H9 (cell line): ENCODE data around the gene IGF1R. TPM values are rescaled to one million over a fixed set of nuclear protein-coding genes. Genes with fewer than 3 reads are reported as not detected.

Experiments
- DNase-seq: peaks from one replicate; pipeline ENCODE4 v3.0.0-alpha.2; 2017
- H2AFZ ChIP-seq: one replicate; pipeline ENCODE4 v1.6.1; 2013; ENCODE audit warnings: mild to moderate bottlenecking, low read length, control low read depth, moderate library complexity
- H2AK5ac ChIP-seq: 2 replicates; pipeline ENCODE4 v1.6.1; 2013; ENCODE audit warnings: low read length, control low read depth, mixed read lengths; ENCODE audit not compliant: insufficient read length
- H2BK120ac ChIP-seq: one replicate; pipeline ENCODE4 v1.6.1; 2013; ENCODE audit warnings: low read depth, mild to moderate bottlenecking, low read length, control low read depth, inconsistent platforms; ENCODE audit not compliant: poor library complexity, severe bottlenecking
- H2BK12ac ChIP-seq: 2 replicates; pipeline ENCODE4 v1.6.1; 2013; ENCODE audit warnings: low read length, control low read depth, mixed read lengths, low read depth; ENCODE audit not compliant: insufficient read length
- H2BK15ac ChIP-seq: 2 replicates; pipeline ENCODE4 v1.6.1; 2013; ENCODE audit warnings: low read depth, low read length, control low read depth
- H2BK20ac ChIP-seq: one replicate; pipeline ENCODE4 v1.6.1; 2013; ENCODE audit warnings: low read depth, mild to moderate bottlenecking, low read length, control low read depth, inconsistent platforms; ENCODE audit not compliant: poor library complexity, severe bottlenecking
- H2BK5ac ChIP-seq: 2 replicates; pipeline ENCODE4 v1.6.1; 2013; ENCODE audit warnings: low read length, control low read depth, mixed read lengths; ENCODE audit not compliant: insufficient read length
- H3K14ac ChIP-seq: 2 replicates; pipeline ENCODE4 v1.6.1; 2013; ENCODE audit warnings: low read length, control low read depth; ENCODE audit not compliant: insufficient read depth
- H3K18ac ChIP-seq: 2 replicates; pipeline ENCODE4 v1.6.1; 2013; ENCODE audit warnings: low read depth, mild to moderate bottlenecking, mixed read lengths, low read length, control low read depth; ENCODE audit not compliant: insufficient read length
- H3K23ac ChIP-seq: 2 replicates; pipeline ENCODE4 v1.6.1; 2013; ENCODE audit warnings: low read length, control low read depth, mixed read lengths, low read depth; ENCODE audit not compliant: insufficient read length
- H3K23me2 ChIP-seq: 2 replicates; pipeline ENCODE4 v1.6.1; 2013; ENCODE audit warnings: low read depth, mild to moderate bottlenecking, mixed read lengths, low read length, control low read depth; ENCODE audit not compliant: insufficient read length, poor library complexity, severe bottlenecking
- H3K27ac ChIP-seq: 2 replicates; pipeline ENCODE4 v1.5.1; 2013; ENCODE audit warnings: low read length, control low read depth, mixed read lengths, low read depth; ENCODE audit not compliant: insufficient read length
- H3K27me3 ChIP-seq: 2 replicates; pipeline ENCODE4 v1.6.1; 2013; ENCODE audit warnings: low read length, control low read depth, inconsistent platforms; ENCODE audit not compliant: insufficient read depth
- H3K4ac ChIP-seq: 2 replicates; pipeline ENCODE4 v1.6.1; 2013; ENCODE audit warnings: low read depth, mild to moderate bottlenecking, control low read depth, inconsistent platforms, low read length, moderate library complexity
- H3K4me1 ChIP-seq: 2 replicates; pipeline ENCODE4 v1.6.1; 2013; ENCODE audit warnings: low read length, control low read depth, inconsistent platforms; ENCODE audit not compliant: insufficient read depth
- H3K4me2 ChIP-seq: 2 replicates; pipeline ENCODE4 v1.6.1; 2013; ENCODE audit warnings: low read length, control low read depth, mixed read lengths; ENCODE audit not compliant: insufficient read length, insufficient read depth
- H3K56ac ChIP-seq: 2 replicates; pipeline ENCODE4 v1.6.1; 2013; ENCODE audit warnings: low read depth, mild to moderate bottlenecking, mixed read lengths, low read length, control low read depth; ENCODE audit not compliant: insufficient read length
- H3K79me1 ChIP-seq: 2 replicates; pipeline ENCODE4 v1.6.1; 2013; ENCODE audit warnings: low read depth, mild to moderate bottlenecking, moderate library complexity, low read length, control low read depth, inconsistent platforms; ENCODE audit not compliant: insufficient read depth, poor library complexity, severe bottlenecking
- H3K79me2 ChIP-seq: 2 replicates; pipeline ENCODE4 v1.6.1; 2013; ENCODE audit warnings: low read length, control low read depth, inconsistent platforms; ENCODE audit not compliant: insufficient read depth
- H3K9ac ChIP-seq: 2 replicates; pipeline ENCODE4 v1.6.1; 2013; ENCODE audit warnings: low read length, control low read depth, mixed read lengths; ENCODE audit not compliant: insufficient read length; ENCODE audit errors: extremely low read depth
- H3K9me3 ChIP-seq: one replicate; pipeline ENCODE4 v1.6.1; 2013; ENCODE audit warnings: low read depth, low read length, inconsistent platforms; ENCODE audit not compliant: control insufficient read depth
- H3T11ph ChIP-seq: one replicate; pipeline ENCODE4 v1.6.1; 2013; ENCODE audit warnings: mild to moderate bottlenecking, low read length, control low read depth, inconsistent platforms
- H4K20me1 ChIP-seq: one replicate; pipeline ENCODE4 v1.6.1; 2013; ENCODE audit not compliant: control insufficient read depth, insufficient read length, insufficient read depth
- H4K5ac ChIP-seq: 2 replicates; pipeline ENCODE4 v1.6.1; 2013; ENCODE audit warnings: low read depth, mild to moderate bottlenecking, mixed read lengths, low read length, control low read depth; ENCODE audit not compliant: insufficient read length
- H4K8ac ChIP-seq: replicated peaks from 2 replicates; pipeline ENCODE4 v1.6.1; 2013; ENCODE audit warnings: low read length, control low read depth, mixed read lengths, low read depth; ENCODE audit not compliant: insufficient read length
- H4K91ac ChIP-seq: 2 replicates; pipeline ENCODE4 v1.6.1; 2013; ENCODE audit warnings: low read depth, mild to moderate bottlenecking, moderate library complexity, mixed read lengths, low read length, control low read depth; ENCODE audit not compliant: insufficient read length
- H3K27ac Mint-ChIP-seq, 3 experiments: 2 replicates in 2 of 3; 3 replicates in 1 of 3; pipeline ENCODE4 v1.8.0; 2020 to 2021; ENCODE audit warnings: mixed read lengths in 3 of 3, mild to moderate bottlenecking in 1 of 3, moderate library complexity in 1 of 3
- H3K27me3 Mint-ChIP-seq: 2 replicates; pipeline ENCODE4 v1.8.0; 2021; ENCODE audit warnings: low read depth, mild to moderate bottlenecking, moderate library complexity, mixed read lengths
- H3K36me3 Mint-ChIP-seq, 3 experiments: 2 replicates in 2 of 3; 3 replicates in 1 of 3; pipeline ENCODE4 v1.8.0; 2020 to 2021; ENCODE audit warnings: low read depth in 3 of 3, mixed read lengths in 3 of 3; ENCODE audit not compliant: insufficient read depth in 1 of 3
- H3K4me1 Mint-ChIP-seq, 2 experiments: 2 replicates each; pipeline ENCODE4 v1.8.0; 2020; ENCODE audit warnings: mixed read lengths in 2 of 2
- H3K4me3 Mint-ChIP-seq, 2 experiments: 2 replicates in 1 of 2; 3 replicates in 1 of 2; pipeline ENCODE4 v1.8.0; 2020 to 2021; ENCODE audit warnings: mild to moderate bottlenecking in 2 of 2, mixed read lengths in 2 of 2, moderate library complexity in 1 of 2
- H3K9me3 Mint-ChIP-seq, 2 experiments: 2 replicates in 1 of 2; 3 replicates in 1 of 2; pipeline ENCODE4 v1.8.0; 2020; ENCODE audit warnings: mild to moderate bottlenecking in 2 of 2, mixed read lengths in 2 of 2, moderate library complexity in 1 of 2
- WGBS: extraction: QIAGEN DNeasy Blood & Tissue Kit; methylation state at CpG from one replicate; pipeline ENCODE4 v1.1.7; 2013; ENCODE audit warnings: missing lambda C conversion rate, low lambda C conversion rate, mixed read lengths; ENCODE audit not compliant: insufficient read length; ENCODE audit errors: extremely low coverage; 5-methylcytosine and 5-hydroxymethylcytosine counted together
- total RNA-seq: library from RNA; stranded (reverse); gene quantifications from 2 replicates; pipeline ENCODE4 v1.2.1, GENCODE V29; 2021
- TF ChIP-seq, protein P1 (sequence below): fragments of 200-600 bp; sonication (generic); conservative IDR thresholded peaks from 3 replicates; pipeline ENCODE4 v1.8.0; 2021; ENCODE audit warnings: antibody characterized with exemption, mild to moderate bottlenecking

IGF1R gene
- total RNA-seq, 1 experiment from 2014 or later: 70.0 TPM

DNA sequence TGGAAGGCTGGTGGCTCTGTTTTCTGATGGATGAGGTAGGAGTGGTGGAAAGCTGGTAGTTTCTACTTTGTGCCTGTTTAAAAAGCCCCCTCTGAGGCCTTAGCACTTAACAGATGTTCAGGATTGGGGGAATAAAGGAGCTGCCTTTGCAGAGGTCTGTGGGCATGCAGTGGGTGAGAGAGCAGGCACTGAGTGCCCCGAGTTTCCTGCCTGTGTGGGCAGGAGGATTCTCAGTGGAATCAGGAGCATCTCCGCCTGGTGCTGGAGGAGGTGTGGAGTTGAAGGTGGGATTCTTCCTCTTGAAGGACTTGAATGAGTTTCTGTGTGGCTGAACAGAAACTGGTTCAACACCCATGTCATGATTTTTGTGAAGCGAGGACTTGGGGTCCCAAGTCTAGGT is 74.3 kb downstream of the IGF1R start:
- no CpG with 5 or more reads among the region's 3 CpGs for WGBS
- no peak overlapping the region for H2AFZ ChIP-seq
- H3K79me1 ChIP-seq: peaks cover 22% of the 10 kb centered on the region
- H3K27ac Mint-ChIP-seq: peak overlapping the region in 2 of 3 experiments; percentile 69 to 89; a peak in 3 of 7 replicates
- TF ChIP-seq, protein P1, sequence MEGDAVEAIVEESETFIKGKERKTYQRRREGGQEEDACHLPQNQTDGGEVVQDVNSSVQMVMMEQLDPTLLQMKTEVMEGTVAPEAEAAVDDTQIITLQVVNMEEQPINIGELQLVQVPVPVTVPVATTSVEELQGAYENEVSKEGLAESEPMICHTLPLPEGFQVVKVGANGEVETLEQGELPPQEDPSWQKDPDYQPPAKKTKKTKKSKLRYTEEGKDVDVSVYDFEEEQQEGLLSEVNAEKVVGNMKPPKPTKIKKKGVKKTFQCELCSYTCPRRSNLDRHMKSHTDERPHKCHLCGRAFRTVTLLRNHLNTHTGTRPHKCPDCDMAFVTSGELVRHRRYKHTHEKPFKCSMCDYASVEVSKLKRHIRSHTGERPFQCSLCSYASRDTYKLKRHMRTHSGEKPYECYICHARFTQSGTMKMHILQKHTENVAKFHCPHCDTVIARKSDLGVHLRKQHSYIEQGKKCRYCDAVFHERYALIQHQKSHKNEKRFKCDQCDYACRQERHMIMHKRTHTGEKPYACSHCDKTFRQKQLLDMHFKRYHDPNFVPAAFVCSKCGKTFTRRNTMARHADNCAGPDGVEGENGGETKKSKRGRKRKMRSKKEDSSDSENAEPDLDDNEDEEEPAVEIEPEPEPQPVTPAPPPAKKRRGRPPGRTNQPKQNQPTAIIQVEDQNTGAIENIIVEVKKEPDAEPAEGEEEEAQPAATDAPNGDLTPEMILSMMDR: no peak
- no peak overlapping the region for H3T11ph ChIP-seq
- H3K14ac ChIP-seq: no peak overlapping the region; the same call in 1 of the 2 replicates
- H3K4me3 Mint-ChIP-seq: no peak overlapping the region
- H3K4ac ChIP-seq: no peak overlapping the region
- no peak overlapping the region for H2BK20ac ChIP-seq
- H3K56ac ChIP-seq: no peak overlapping the region
- H3K27me3 ChIP-seq: no peaks in the 10 kb centered on the region
- H3K4me2 ChIP-seq: no peak overlapping the region
- H4K20me1 ChIP-seq: no peaks in the 10 kb centered on the region
- H3K27ac ChIP-seq: no peak overlapping the region
- no peak overlapping the region for H4K5ac ChIP-seq
- no peak overlapping the region for H2BK120ac ChIP-seq
- no peaks in the 10 kb centered on the region for H3K9me3 Mint-ChIP-seq
- no peak overlapping the region for H4K8ac ChIP-seq
- H3K18ac ChIP-seq: no peak overlapping the region
- H3K79me2 ChIP-seq: peaks cover 76% of the 10 kb centered on the region; the same call in 1 of the 2 replicates
- peaks cover 5 to 10% (median 7%) of the 10 kb centered on the region in 3 experiments; a peak in 4 of 7 replicates for H3K36me3 Mint-ChIP-seq
- H3K4me1 ChIP-seq: peaks cover 36% of the 10 kb centered on the region
- peaks cover 70 to 81% of the 10 kb centered on the region in 2 experiments for H3K4me1 Mint-ChIP-seq
- no peaks in the 10 kb centered on the region for H3K9me3 ChIP-seq
- H2BK5ac ChIP-seq: no peak overlapping the region
- H4K91ac ChIP-seq: no peak overlapping the region
- no peak overlapping the region for H3K23ac ChIP-seq
- no peak overlapping the region for H2BK12ac ChIP-seq
- no peak overlapping the region for H2BK15ac ChIP-seq
- DNase-seq: no peak
- H3K9ac ChIP-seq: no peak overlapping the region
- H2AK5ac ChIP-seq: no peak overlapping the region
- no peaks in the 10 kb centered on the region for H3K27me3 Mint-ChIP-seq
- H3K23me2 ChIP-seq: no peaks in the 10 kb centered on the region
